Activated CD4-positive, alpha-beta T cell treated with anti-CD3 and anti-CD28 coated beads, Interleukin-10, Interleukin-2, amounts not matched to agents 100 ng/mL and 50 ng/mL, durations not matched to agents 16 hours and 8 hours (primary cell): Measurements from ENCODE around the gene CSNK1A1L.

Experiments
- DNase-seq: peaks from one replicate; pipeline ENCODE4 v3.0.0-alpha.2; 2020

CSNK1A1L gene

DNA sequence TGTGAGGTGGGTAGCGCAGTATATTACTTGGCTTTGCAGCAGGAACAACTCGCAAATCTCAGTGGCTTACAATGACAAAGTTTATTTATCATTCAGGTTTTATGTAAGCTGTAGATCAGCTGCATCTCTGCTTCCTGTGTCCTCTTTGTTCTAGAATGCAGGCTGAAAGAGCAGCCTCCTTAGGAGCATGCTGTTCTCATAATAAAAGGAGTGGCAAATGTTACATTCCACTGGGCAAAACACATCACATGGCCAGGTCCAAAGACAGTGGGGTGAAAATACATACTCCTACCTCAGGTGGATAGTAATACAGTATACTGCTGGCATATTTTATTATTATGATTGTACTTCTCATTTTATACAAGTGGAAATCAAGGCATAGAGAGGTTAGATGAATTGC lies 1.2 kb upstream of the CSNK1A1L start:
- DNase-seq = no peak

DNA sequence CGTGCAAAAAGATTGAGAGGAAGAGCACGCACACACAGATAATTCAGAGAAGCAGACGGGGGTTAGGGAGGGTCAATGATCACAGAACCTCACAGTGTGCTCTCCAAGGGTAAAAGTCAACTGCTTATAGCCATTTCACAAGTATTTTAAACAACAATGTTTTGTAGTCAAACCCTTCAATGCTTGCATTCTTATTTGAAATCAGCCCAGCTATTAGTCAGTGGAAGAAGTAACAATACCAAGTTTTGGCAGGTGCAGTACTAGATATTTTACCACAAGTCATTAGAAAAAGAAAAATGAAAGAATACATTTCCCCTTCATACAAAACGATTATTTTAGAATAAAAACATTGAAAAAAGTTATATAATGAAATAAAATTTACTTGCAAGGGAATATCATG lies 2.6 kb downstream of the CSNK1A1L start:
- no peak for DNase-seq

DNA sequence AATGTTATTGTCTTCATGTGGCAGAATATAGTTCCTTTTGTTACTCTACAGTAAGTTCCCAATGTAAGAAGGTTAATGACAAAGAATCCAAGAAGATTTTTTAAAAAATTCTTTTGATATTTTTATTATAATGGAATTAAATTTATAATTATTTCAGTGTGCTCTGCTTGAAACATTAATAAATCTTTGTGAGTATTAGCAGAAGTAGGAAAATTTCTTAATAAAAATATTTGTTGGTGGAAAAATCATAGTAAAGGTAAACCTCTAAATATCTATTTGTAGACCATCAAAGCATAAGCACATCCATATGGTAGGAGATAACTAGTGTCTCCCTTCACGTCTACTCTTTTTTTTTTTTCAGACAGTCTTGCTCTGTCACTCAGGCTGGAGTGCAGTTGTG lies 4.3 kb downstream of the CSNK1A1L start:
- DNase-seq = no peak

DNA sequence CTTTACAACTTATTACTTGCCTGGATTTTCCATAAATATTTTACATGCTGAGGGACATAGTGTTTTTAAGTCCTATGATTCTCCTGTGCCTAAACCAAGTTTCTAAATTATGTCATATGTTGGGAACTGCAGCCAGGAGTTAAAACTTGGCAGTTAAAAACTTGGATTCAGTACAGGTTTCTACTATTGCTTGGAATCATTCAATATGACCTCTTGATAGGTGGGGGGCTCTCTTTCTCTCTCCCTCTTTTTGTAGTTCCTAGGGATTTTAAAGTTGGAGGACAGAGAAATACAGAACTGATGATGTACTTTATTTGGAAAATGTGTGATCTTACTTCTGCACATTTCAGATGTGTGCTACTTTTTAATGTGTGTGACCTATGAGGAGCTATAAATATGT lies 4.7 kb downstream of the CSNK1A1L start:
- no peak for DNase-seq

DNA sequence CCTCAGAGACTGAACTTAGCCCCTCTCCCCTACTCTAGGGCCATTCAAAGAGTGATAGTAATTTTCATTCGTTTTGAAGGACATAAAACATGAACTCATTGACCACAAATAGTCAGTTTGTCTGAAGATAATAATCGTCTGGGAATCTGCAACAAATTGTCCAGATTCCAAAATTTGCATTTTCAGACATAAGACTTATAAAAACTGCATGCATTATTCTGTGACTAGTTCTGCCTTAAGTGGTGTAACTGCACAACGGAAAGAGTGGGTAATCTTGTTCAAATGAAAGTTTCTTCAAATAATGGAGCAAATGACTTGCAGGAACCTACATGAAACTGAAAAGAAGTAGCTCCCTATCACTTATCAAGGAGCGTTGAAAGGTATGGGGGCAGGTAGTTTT lies 8.4 kb downstream of the CSNK1A1L start:
- no peak for DNase-seq

DNA sequence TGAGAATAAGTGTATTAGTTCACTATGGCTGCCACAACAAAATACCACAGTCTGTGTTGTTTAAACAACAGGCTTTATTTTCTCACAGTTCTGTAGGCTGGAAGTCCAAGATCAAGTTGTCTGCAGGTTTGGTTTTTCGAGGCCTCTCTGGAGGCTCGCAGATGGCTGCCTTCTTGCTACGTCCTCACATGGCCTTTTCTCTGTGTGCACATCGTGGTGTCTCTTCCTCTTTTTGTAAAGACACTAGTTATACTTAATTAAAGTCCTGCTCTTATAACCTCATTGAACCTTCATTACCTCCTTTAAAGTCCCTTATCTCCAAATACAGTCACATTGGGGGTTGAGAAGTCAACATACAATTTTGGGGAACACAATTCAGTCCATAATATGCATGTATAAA lies 10.6 kb downstream of the CSNK1A1L start:
- DNase-seq = no peak

DNA sequence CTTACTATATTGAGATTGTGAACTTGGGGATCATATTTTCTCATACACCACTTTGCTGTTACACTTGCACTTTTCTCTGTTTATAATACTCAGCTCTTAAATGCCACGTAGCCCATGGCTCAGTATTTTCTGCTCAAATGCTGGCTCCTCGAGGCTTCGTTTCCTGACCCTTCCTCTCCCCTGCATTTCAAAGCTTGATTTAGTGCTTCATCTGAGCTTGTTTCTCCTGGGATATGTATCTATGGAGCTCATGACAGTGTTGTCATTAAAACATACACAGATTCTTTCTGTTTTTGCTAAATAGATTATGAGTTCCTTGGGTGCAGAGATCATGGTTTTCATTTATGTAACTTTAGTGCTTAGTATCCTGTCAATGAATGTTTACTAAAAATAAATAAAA lies 11.4 kb downstream of the CSNK1A1L start:
- DNase-seq = no peak

DNA sequence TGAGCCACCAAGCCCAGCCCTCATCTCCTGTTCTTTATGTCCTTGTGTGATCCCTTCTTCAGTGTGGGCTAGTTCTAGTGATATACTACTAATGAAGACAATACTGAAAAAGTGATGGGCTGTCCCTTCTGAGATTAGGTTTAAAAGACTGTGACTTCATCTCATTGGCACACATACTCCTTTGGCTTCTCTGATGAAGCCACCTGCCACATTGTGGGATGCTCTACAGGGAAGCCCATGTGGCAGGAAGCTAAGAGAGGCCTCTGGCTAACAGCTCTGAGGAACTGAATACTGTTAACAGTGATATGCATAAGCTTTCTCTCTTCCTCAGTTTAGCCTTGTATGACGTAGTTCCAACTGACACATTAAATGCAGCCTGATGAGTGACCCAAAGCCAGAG lies 13.6 kb downstream of the CSNK1A1L start:
- no peak for DNase-seq

DNA sequence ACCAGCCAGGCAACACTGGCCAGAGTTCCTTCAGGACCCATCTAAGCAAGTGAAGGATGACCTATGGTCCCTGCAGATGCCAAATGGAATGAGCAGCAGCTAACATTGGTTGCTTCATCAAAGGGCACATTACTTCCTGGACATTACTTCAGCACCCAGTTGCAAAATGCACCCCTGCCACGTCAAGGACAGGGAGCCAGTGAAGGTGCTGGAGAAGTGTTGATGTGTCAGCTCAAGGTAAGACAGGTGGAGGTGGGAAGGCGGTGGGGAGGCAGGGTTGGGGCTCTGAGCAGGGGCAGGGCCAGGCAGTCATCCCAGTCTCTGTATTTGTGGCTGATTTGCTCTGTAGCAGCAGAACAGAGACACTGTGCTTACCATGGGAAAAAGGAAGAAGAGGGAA lies 14.6 kb downstream of the CSNK1A1L start:
- no peak for DNase-seq

DNA sequence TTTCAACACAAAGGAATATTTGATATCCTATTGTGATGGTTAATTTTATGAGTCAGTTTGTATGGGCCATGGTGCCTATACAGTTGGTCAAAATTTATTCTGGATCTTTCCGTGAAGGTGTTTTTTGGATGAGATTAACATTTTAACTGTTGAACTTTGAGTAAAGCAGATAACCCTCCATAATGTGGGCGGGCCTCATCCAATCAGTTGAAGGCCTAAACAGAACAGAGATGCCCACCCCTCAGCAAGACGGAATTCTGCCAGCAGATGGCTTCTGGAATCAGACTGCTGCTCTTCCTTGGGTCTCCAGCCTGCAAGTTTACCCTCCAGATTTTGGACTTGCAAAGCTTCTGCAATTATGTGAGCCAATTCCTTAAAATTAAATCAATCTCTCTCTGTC lies 16.0 kb downstream of the CSNK1A1L start:
- DNase-seq = no peak

DNA sequence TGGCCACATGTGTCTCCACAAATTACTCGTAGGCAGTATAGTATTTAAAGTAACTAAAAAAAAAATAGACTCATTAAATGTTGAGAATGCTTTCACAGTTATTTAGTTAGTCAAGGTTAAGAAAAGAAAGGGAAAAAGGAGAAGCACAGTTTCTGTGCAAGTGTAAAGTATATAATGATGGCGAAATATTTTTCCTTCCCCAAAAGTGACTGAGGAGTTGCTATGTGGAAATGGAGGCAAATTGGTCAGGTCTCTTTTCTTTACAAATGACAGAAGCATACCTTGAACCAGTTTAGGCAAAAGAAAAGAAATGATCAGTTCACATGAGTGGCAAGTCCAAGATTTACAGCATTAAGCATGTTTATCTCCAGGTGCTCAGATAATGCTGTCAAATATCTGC lies 18.0 kb downstream of the CSNK1A1L start:
- no peak for DNase-seq

DNA sequence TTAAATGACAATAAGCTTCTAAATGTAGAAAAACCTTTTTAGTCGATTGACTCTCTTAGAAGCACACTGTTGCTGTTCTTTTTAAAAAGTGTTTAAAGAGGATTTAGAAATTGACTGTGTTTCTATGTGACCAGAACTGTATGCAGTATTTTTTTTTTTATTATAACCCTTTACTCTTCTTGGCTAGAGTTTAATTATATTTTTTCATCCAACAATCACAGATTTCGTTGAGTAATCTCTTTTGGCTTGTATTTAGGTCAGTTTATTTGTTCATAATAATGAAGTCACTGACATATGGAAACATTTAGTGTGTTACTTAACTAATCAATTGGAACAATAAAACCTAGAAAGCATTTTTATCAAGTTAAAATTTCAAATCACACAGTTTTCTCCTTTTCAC lies 19.9 kb downstream of the CSNK1A1L start:
- no peak for DNase-seq

DNA sequence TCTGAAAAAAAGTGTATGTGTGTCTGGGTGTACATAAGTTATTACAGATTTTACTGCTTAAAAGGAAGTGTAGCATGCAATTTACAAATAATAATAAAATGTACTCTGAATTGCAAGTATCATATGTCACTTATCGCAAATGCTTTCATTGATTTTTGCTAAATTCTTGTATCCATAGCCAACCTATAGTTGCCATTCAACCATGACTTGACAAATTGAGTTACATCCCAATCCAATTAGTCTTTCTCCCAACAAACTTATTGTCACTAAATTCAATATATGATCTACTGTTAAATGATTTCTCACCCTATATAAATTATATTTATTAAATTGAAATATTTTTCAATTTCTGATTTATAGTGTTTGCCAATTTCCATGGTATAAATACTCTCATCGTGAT lies 28.6 kb downstream of the CSNK1A1L start:
- DNase-seq = no peak

DNA sequence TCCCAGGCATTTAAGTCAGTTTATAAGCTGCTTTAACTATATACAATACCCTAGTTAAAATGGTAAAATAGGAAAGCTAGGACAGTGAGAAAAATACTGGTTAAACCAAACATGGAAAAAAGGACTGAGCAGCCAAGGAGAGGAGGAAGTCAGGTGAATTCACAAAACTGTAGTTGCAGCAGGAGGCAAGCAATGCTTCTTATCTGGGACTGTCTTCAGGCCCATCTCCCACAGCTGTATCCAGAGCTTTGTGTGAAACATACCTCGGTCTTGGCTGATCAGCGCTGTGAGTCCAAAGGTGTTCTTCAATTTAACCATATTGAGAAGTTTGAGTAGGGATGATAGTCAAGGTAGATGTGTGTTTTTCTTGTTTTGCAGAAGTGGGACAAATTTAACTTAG lies 30.3 kb downstream of the CSNK1A1L start:
- DNase-seq = no peak

DNA sequence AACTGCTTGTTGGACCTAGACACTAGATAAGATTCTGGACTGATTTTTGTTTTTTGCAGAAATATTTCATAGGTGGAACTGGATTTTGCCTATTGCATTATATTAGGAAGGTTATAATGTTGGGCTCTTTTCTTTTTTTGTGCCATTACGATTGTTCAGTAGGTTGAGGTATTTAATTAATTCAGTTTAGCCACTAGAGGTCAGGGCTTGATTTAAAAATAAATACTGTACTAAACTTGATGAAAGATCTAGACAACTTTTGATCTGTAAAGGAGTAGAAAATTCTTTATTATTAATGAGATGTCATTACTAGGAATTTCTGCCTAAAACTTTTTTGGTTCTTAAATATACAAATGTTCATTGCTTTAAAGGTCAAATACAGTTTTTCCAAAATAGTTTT lies 30.8 kb downstream of the CSNK1A1L start:
- no peak for DNase-seq

DNA sequence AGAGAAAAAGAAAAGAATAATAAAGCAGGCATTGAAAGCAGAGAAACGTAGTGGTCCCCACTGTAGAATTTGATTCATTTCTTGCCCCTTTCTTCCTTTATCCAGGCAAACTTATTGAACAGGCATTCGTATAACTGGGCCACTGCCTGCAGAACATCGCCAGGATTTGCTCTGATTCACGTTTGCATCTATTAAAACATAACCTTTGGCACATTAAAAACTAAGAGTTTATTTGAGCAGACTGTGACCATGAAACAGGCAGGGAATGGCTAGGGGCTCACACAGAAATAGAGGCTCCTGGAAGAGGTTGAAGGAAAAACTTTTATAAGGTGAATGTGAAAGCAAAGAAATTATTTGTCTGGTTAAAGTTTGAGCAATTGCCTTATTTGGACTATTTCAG lies 33.4 kb downstream of the CSNK1A1L start:
- DNase-seq = no peak

DNA sequence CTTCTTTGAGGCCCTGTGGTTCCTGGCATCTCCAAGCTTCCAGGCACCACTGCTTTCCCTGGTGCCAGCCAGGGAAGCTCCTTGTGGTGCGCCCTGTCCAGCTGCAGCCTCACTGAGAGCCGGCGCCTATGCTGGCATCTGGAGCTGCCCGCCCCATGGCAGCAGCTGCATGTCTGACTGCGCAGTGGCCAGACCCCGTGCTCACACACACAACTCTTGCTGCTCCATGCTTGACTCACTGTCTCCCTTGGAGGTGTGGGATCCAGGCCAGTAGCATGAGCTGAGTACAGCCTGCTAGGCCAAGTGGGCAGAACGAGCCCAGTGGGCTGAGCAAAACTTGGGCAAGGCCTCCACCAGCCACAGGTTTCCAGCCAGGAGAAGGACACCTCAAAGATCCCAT lies 34.5 kb downstream of the CSNK1A1L start:
- DNase-seq = no peak

DNA sequence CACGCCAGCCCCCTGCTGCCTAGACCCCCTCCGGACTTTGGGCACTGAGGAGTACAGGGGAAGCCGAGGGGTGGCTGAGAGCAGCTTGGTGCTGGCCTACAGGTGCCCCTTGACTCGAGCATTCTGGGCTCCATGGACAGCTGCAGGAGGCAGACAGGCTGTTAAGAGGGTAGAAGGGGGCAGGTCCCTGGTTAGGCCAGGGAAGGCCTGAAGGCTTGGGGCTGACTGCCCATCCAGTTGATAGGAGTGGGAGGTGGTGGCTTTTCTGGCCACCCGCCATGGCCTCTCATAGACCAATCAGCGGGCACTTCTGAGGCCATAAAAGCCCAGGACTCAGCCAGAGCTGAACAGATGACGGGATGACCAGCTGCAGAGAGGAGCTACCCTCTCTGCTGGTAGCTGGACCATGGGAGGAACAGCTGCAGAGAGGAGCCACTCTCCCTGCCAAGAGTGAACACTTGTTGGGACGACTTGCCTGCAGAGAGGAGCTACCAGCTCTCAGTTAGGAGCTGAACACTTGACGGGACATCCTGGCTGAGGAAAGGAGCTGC lies 35.2 kb downstream of the CSNK1A1L start:
- DNase-seq = no peak

DNA sequence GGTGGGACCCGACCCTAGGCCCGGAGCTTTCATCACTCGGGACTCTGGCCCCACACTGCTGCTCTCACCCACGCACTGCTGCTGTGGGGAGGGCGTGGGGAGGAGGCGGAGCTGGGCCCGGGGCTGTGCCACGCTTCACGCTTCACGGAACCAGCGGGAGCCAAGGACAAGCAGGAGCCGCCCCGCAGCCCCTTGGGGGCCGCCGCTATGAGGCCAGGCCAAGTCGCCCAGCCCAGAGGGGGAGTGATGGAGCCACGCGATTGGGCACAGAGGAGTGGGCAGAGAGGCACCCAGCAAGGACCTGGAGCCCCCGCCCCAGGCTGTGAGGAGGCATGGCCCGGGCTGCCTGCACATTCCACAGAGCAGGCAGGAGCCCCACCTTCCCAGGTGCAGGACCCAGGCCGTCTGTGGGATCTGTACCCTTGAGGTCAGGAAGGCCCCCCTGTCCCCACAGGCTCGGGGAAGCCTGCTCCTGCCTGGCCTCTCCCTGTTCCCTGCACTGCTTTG lies 35.8 kb downstream of the CSNK1A1L start:
- no peak for DNase-seq

DNA sequence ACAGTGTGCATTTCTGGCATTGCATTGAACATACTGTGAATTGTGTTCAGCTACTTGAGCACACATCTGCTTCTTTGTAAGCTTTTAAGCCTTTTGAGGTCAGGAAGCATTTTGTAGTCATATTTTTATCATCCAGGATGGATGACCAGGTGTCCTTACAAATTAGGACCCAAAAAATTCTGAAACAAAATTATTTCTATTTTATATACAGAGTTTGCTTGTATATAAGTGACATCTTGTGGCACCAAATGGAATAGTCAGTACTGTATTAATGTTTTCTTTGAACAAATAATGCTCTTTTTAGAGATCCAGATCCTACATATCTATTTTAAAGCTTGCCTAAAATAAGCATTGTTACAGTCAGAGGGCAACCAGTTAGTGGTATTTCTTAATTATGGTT lies 36.5 kb downstream of the CSNK1A1L start:
- DNase-seq = no peak

DNA sequence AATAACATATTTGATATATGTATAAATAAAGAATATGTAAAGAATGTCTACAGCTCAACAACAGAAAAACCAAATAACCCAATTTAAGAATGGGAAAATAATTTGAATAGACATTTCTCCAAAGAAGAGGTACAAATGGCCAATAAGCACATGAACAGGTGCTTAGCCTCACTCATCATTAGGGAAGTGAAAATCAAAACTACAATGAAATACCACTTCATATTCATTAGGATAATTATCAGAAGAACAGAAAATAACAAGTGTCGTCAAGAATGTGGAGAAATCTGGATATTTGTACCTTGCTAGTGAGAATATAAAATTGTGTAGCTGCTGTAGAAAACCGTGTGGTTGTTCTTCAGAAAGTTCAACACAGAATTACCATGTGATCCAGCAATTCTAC lies 37.6 kb downstream of the CSNK1A1L start:
- DNase-seq = no peak

DNA sequence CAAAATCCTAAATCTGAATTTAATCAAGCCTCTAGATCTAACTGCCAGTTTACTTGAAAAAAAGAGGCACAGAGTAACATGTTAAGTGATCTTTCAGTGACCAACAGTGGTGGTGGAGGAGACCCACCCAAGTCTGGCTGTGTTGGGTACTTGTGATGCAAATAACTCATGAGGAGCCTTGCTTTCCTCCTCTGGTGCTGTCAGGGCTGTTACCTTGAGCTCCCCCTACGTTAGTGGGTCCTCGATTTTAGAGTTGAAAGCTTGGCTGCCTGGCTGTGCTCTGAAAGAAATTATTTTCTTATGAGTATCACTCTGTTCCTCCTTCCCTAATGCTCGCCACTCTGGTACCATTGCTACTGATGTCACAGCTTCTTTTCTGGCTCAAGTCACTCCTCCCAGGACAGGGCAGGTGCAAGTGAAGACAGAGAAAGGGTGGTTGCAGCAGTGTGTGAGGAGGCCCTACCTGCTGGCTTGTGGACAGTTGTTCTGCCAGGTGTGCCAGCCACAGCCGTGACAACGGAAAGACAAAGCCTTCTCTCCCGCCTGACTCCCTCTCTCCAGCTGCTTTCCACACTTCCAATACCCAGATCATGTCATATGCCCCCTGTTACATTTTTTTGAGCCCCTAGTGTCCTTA lies 39.5 kb downstream of the CSNK1A1L start:
- DNase-seq = no peak

DNA sequence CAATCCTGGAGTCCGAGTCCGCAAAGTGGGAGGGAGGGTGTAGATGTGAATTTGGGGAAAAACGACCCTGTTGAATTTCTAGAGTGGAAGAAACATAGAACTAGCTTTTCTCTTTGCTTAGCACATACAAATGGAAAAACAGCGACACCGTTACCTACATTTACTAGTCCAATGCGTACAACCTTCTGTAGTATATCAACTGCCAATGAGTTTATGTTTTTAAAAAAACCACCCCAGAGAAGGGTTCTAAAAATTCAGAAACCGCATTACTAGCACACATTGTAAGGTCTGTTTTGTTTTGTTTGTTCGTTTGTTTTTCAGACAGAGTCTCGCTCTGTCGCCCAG lies 45.6 kb downstream of the CSNK1A1L start:
- no peak for DNase-seq

DNA sequence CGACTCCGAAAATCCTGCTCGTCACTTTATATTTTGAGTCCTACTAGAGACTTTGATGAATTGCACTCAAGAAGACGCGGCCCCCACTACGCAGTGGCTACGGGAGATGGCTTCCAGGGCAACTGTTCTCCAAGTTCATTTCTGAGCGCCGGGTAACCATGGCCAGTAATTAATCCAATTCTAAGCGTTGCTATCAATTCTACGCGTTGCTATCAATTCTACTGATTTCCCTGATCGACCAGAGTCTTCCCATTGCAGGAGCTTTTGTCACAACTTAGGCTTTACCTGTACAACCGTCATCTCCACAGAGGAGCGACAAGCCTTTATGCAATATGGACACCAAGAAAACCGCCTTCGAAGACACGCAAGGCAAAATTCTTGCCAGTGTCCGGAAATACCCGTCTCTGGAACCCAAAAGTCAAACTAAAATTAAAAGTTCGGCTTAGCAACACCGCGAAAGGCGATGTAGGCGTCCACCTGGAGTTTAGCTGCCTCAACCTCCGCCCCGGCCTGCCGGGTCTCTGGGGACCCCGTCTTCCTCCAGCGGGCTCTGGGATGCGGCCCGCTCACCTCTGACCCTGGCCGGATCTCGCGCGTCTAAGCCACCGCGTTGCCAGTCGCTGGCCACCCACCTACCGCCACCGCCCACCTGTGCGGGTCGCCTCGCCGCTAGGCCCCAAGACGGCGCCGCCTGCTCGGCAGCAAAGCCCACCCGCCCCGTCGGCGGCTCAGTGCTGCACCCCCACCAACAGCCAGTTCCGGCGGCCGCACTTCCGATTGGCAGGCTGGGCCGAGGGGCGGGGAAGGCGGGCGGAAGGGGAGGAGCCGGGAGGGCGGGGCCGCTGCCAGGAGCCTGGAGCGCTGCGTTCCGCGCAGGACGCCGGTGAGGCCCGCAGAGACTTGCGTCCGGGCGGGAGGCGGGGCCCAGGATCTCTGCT lies 46.3 kb downstream of the CSNK1A1L start, which contains the start of gene SUPT20H:
TSS of gene SUPT20H (minus strand) at position 779 of the 938 bp plus-strand sequence. CDS start 8,198 bp downstream, outside the sequence.
- peak; percentile 96 for DNase-seq
